Measurements from ENCODE around the gene IP6K3.

IP6K3 gene

GRCh38 chr6:33713786-33714185 lies 32.9 kb downstream of the IP6K3 start:
- no peak for DNase-seq (ENCODE audit: extremely low spot score)
- ChIA-PET POLR2A (no interaction called here), CTCF (interaction anchor here (0.7 to 1.8 kb wide), 3 partner anchors 13 to 58 kb away, joined by 3 to 7 read pairs (median 3); no protein-coding TSS in a partner anchor)
- no peak for TF ChIP-seq CTCF (IDR thresholded peaks at IDR 0.05; ENCODE audit: control extremely low read depth, extremely low read depth, low read depth, missing control alignments)

- ChIA-PET POLR2A (no interaction called here), CTCF (interaction anchor here (0.7 to 1.8 kb wide), 2 partner anchors 12 to 59 kb away, joined by 3 to 7 read pairs; no protein-coding TSS in a partner anchor)
- TF ChIP-seq CTCF (IDR thresholded peaks at IDR 0.05; ENCODE audit: control extremely low read depth, extremely low read depth, low read depth, missing control alignments): no peak
- DNase-seq (ENCODE audit: extremely low spot score): no peak
Observed at GRCh38 chr6:33712914-33713313, 33.8 kb downstream of the IP6K3 start.

- peak; percentile 66 for TF ChIP-seq CTCF (IDR thresholded peaks at IDR 0.05; ENCODE audit: control extremely low read depth, extremely low read depth, low read depth, missing control alignments)
- ChIA-PET CTCF (interaction anchor here (0.9 to 3.7 kb wide), 22 partner anchors 9 to 286 kb away, joined by 3 to 62 read pairs (median 6); partner anchors contain the start of gene BAK1), POLR2A (interaction anchor here (1.5 to 1.8 kb wide), 2 partner anchors 11 to 77 kb away, joined by 3 to 6 read pairs; partner anchors contain the start of gene LEMD2)
- DNase-seq (ENCODE audit: extremely low spot score): peak; percentile 98
Observed at GRCh38 chr6:33711140-33712129, 35.3 kb downstream of the IP6K3 start, which contains the start of gene UQCC2. Gene UQCC2 (minus strand): TSS chr6:33711700. CDS start chr6:33711686, 14 bp downstream.

GRCh38 chr6:33710296-33711121 lies 36.2 kb downstream of the IP6K3 start:
- DNase-seq (ENCODE audit: extremely low spot score): no peak
- POLR2A ChIA-PET: interaction anchor here (0.6 to 1.8 kb wide), 3 partner anchors 10 to 78 kb away, joined by 3 to 7 read pairs (median 6); partner anchors contain the start of gene LEMD2
- CTCF ChIA-PET: interaction anchor here (0.9 to 3.7 kb wide), 18 partner anchors 9 to 285 kb away, joined by 3 to 62 read pairs (median 6); no protein-coding TSS in a partner anchor
- no peak for TF ChIP-seq CTCF (IDR thresholded peaks at IDR 0.05; ENCODE audit: control extremely low read depth, extremely low read depth, low read depth, missing control alignments)

- ChIA-PET POLR2A (no interaction called here), CTCF (interaction anchor here (1.7 to 10.5 kb wide), 3 partner anchors 8 to 123 kb away, joined by 4 to 231 read pairs (median 62); partner anchors contain the start of gene BAK1)
- DNase-seq (ENCODE audit: extremely low spot score): no peak
- no peak for TF ChIP-seq CTCF (IDR thresholded peaks at IDR 0.05; ENCODE audit: control extremely low read depth, extremely low read depth, low read depth, missing control alignments)
Observed at GRCh38 chr6:33709605-33710295, 37.0 kb downstream of the IP6K3 start.
